ENCODE data around the gene TUSC2.

TUSC2 gene

GRCh38 chr3:50327943-50328691 lies at the start of gene TUSC2:
TUSC2 (minus strand) TSS chr3:50328223; CDS start chr3:50328099, 124 bp downstream.
- DNase-seq (ENCODE audit: low read depth in 2 of 2): peak; percentile 82 to 83

DNA sequence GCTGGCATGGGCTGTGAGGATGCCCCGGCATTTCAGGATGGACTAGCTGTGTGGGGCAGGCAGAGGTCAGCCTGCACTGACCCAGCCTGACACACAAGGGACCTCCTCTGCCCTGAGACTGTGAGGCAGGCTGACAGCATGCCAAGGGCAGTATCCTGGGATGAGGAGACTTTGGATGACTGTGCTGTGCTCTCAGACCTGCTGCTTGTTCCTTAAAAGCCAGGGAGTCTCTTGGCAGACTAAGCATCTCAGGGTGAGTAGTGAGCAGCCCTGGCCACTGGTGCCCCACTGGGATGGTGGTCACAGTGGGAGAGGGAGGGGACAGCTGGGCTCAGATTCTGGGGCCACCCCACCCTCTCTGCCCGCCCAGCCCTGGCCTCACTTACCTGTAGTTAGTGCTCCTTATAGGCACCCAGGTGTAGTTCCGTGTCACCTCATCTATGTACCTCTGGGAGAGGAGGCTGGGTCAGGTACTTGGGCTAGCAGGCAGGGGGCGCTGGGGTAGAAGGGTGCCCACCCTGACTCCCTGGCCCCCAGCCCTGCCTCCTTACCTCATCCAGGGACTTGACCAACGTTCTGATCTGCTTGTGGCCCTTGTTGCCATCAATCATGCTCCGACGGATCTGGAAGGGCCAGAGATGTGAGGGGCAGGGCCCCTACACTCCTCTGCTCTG lies 47.4 kb upstream of the TUSC2 start:
- no peak for DNase-seq (ENCODE audit: low read depth in 2 of 2)

GRCh38 chr3:50374363-50375257 lies 46.6 kb upstream of the TUSC2 start:
- DNase-seq (ENCODE audit: low read depth in 2 of 2): no peak

GRCh38 chr3:50373146-50374051 lies 45.4 kb upstream of the TUSC2 start:
- DNase-seq (ENCODE audit: low read depth in 2 of 2): no peak

DNA sequence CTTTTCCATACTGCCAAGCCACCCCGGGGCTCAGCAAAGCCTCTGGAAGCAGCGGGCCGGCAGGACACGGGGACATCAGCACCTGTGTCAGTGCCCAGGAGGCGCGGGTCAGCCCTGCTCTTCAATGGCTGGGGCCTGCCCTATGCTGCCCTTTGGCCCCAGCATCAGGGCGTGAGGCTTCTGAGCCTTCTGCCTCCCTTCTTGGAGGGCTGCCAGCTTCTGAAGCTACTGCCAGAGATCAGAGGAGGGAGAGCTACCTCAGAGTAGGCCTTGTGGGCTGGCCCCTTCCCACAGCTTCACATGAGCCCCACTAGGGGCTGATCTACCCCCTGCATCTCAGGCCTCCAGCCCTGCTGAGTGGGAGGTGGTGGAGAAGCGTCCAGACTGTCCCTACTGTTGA lies 44.3 kb upstream of the TUSC2 start:
- DNase-seq (ENCODE audit: low read depth in 2 of 2): no peak

DNA sequence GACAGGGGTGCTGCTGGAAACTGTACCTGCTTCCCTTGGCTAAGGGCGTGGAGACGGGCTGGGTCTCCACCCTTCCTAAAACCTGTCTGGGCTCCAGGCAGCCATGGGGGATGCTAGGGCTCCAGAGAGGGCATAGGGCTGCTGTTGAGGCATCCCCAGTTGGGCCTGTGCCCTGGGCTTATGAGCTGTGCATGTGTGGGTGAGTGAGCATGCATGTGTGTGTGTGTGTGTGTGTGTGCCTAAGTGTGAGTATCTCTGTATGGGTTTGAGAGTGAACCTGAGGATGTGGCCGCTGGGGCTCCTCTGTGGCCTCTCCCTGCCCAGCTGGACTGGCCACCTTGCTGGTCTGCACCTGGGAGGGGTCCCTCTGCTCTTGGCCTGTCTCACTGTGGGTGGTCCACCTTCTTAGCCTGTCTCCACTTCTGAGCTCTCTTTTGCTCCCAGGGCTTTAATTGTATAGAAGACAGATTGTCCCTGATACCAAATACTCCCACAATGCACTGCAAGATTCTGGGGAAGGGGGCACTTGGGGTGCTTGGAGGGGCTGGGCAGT lies 43.2 kb upstream of the TUSC2 start:
- no peak for DNase-seq (ENCODE audit: low read depth in 2 of 2)

GRCh38 chr3:50370594-50370993 lies 42.6 kb upstream of the TUSC2 start:
- DNase-seq (ENCODE audit: low read depth in 2 of 2): no peak

GRCh38 chr3:50369012-50369670 lies 41.1 kb upstream of the TUSC2 start:
- DNase-seq (ENCODE audit: low read depth in 2 of 2): no peak

DNA sequence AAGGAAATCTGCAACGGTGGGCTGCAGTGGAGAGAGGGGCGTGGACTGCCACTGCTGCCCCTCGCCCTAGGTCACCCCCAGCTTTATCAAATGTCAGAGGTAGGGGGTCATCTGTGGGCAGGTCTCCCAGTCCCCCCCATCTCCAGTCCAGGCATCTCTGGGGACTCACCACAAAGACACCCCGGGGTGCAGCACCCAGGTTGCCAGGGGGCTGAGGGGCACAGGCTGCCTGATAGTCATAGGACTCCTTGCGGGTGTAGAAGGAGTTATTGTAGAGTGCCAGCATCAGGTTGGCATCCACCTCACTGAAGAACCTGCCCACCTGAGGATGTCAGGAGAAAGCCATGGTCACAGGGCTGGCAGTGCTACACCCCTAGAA lies 37.8 kb upstream of the TUSC2 start:
- no peak for DNase-seq (ENCODE audit: low read depth in 2 of 2)

GRCh38 chr3:50365080-50365841 lies 37.2 kb upstream of the TUSC2 start:
- peak; percentile 90 to 93 for DNase-seq (ENCODE audit: low read depth in 2 of 2)

DNA sequence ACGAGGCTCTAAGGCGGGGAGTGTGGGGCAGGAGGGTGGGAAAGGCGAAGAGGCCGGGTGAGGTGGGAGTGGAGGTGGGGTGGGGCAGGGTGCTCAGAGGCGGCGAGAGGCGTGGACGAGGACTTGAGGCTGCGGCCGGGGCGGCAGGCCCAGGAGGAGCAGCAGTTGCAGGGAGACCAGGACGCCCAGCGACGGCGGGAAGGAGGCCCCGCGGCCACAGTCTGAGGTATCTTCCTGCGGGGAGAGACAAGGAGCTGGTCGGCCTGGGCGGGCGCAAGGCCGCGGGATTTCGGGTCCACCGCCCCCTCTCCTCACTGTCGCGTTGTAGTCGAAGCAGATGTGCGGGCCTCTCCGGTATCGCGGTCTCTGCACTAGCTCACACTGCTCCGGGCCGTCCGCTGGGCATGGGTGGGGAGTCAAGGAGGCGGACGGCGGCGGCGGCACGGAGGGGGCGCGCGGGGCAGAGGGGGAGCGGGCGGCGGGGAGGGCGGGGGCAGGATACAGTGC lies 36.6 kb upstream of the TUSC2 start:
- no peak for DNase-seq (ENCODE audit: low read depth in 2 of 2)

DNA sequence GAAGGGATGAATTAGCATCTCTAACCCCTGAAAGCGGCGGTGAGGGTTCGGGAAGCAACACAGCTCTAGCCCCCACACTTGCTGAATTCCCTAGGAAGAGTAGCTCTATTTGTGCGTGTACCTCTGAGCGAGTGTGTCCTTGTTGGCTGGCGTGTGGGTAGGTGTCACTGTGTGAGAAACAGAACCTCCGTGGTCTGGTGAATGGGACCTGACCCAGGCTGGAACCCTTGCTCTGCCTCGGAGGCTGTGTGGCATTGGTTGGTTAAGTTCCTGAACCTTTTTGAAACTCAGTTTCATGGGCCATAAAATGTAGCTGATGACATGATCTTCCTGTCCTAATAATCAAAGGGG lies 31.7 kb upstream of the TUSC2 start:
- no peak for DNase-seq (ENCODE audit: low read depth in 2 of 2)

- DNase-seq (ENCODE audit: low read depth in 2 of 2): peak; percentile 83 to 91
These were observed 31.1 kb upstream of the TUSC2 start, which contains the start of gene TMEM115 for GRCh38 chr3:50358911-50359759. TMEM115 (minus strand) TSS chr3:50359521; CDS start chr3:50359063, 458 bp downstream.

DNA sequence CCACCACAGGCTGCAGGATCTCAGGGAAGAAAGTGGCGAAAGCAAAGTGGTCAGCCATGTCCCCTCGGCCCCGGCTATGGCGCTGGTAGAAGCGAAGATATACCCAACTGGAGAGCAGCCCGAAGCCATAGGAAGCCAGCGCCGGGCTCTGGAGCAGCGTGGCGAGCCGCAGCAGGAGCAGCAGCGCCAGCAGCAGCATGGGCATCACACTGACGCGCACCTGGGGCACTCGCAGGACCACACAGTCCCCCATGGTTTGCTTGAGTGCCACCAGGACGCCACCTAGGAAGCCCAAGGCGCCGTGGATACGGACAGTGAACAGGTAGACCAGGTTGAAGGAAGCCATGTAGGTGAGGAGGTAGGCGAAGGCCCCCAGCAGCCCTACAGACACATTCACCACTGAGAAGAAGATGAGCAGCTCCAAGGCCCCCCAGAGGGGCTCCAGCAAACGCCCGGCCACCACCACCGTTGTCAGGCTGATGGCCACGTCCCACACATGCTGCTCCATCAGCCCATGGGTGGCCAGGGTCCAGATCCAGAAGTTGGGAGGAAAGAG lies 30.4 kb upstream of the TUSC2 start:
- DNase-seq (ENCODE audit: low read depth in 2 of 2): no peak

GRCh38 chr3:50357481-50357880 lies 29.5 kb upstream of the TUSC2 start:
- no peak for DNase-seq (ENCODE audit: low read depth in 2 of 2)

GRCh38 chr3:50356553-50356952 lies 28.5 kb upstream of the TUSC2 start:
- no peak for DNase-seq (ENCODE audit: low read depth in 2 of 2)

DNA sequence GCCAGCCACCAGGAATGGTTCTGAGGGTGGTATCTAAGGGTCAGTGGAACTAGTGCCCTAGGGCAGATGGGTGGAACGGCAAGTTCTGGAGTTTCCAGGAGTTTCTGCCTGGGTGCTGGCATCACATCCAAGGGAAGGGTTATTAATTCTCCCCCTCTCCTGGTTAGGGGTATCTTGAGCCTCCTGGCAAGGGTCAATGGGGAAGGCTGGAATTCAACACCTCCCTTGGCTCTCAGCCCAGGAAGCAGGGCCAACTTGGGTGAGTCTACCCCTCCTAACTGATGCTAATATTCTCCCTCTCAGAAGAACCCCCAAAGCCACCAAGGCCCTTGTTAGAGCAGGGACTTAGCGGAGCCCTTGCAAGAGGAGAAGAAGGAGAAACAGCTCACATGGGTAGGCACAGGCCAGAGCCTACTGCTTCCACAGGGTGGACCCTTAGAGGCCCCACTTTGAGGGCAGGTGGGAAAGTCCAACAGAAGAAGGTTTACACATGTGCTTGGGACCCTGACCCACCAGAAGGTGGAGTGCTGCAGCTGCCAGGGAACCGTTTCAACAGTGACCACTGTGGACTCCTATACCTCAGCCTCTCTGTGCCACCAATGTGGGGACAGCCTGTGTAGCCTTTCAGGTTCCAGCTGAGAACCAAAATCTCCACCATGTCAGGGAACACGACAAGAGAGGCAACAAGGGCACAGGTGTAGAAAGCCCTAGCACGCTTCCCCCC lies 28.0 kb upstream of the TUSC2 start:
- DNase-seq (ENCODE audit: low read depth in 2 of 2): no peak

DNA sequence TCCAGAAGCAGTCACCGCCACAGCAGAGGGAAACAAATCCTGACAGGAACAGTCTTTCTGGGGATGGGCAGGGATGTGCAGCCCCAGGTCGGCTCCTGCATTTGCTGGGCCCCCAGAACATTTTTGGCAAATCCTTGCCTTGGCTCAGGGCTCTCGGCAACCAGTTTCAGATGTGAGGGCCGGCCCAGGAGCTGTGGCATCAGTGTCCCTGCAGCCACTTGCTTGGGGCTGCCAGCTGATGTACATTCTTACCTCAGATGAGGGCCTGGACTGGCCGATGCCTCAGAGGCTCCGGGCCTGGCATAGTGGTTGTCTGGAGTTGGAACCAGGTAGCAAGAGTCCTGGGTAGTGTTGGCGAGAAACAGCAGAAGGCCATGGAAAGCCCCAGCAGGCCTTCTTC lies 26.8 kb upstream of the TUSC2 start:
- no peak for DNase-seq (ENCODE audit: low read depth in 2 of 2)
